Stomach (tissue), 4 donors: ENCODE results near the gene LARP1B.

Source experiments
- CTCF ChIP-seq, 7 experiments: fragments of 450-650 bp in 4 of 7; fragments of 200-600 bp in 3 of 7; sonication (generic) in 3 of 7; IDR thresholded peaks; one replicate each; pipeline ENCODE4 v1.5.1; 2016 to 2019; ENCODE audit warnings: antibody characterized with exemption in 7 of 7, control low read depth in 2 of 7, mild to moderate bottlenecking in 1 of 7
- EP300 ChIP-seq: sonication (generic); formaldehyde crosslinking; IDR thresholded peaks from one replicate; pipeline ENCODE4 v1.6.1; 2017; ENCODE audit warnings: antibody characterized with exemption
- POLR2A ChIP-seq, 4 donors: fragments of 450-650 bp; IDR thresholded peaks; one replicate each; pipeline ENCODE4 v1.6.1; 2016; ENCODE audit warnings: antibody characterized with exemption in 4 of 4, control low read depth in 2 of 4, mild to moderate bottlenecking in 1 of 4, moderate library complexity in 1 of 4
- POLR2AphosphoS5 ChIP-seq, 3 donors: sonication (generic); formaldehyde crosslinking; IDR thresholded peaks; one replicate each; pipeline ENCODE4 v1.6.1; 2016; ENCODE audit warnings: antibody characterized with exemption in 3 of 3

- TF ChIP-seq CTCF (IDR thresholded peaks at IDR 0.05): no peak
- TF ChIP-seq POLR2A (IDR thresholded peaks at IDR 0.05): no peak
- no peak for TF ChIP-seq EP300
- no peak for TF ChIP-seq POLR2AphosphoS5 (IDR thresholded peaks at IDR 0.05)
These were observed 195.4 kb downstream of the LARP1B start for GRCh38 chr4:128256539-128256938.
